WI38 (cell line): ENCODE results near the gene ANKS1B.
"Not testable (repeated sequence)": the region's sequence is repeated elsewhere in the genome, so short reads cannot be mapped to it uniquely, and the experiment has no call there.

Experiments used
- H3K4me3 ChIP-seq: 2 replicates; pipeline ENCODE4 v1.5.1; 2011; ENCODE audit warnings: low read depth, mild to moderate bottlenecking, control low read depth, low read length
- TF ChIP-seq, protein P1 (sequence below): IDR thresholded peaks from 2 replicates; pipeline ENCODE4 v1.5.1; 2012; ENCODE audit warnings: low read depth, mild to moderate bottlenecking, control low read depth, low read length

ANKS1B gene

DNA sequence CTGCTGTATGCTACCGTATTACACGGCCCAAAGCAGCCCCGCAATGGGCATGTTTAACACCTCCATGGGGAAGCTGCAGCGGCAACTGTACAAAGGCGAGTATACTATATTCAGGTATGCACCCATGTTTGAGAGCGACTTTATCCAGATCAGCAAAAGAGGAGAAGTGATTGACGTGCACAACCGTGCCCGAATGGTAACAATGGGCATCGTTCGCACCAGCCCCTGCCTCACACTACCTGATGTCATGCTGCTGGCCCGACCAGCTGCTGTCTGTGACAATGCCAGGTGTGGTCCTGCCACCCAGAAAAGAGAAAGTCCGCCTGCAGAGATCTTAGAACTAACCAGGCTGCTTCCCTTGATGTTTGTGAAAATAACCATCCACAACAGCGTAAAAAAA is 336.6 kb downstream of the ANKS1B start:
- H3K4me3 ChIP-seq, result no peak overlapping the region
- TF ChIP-seq, protein P1, sequence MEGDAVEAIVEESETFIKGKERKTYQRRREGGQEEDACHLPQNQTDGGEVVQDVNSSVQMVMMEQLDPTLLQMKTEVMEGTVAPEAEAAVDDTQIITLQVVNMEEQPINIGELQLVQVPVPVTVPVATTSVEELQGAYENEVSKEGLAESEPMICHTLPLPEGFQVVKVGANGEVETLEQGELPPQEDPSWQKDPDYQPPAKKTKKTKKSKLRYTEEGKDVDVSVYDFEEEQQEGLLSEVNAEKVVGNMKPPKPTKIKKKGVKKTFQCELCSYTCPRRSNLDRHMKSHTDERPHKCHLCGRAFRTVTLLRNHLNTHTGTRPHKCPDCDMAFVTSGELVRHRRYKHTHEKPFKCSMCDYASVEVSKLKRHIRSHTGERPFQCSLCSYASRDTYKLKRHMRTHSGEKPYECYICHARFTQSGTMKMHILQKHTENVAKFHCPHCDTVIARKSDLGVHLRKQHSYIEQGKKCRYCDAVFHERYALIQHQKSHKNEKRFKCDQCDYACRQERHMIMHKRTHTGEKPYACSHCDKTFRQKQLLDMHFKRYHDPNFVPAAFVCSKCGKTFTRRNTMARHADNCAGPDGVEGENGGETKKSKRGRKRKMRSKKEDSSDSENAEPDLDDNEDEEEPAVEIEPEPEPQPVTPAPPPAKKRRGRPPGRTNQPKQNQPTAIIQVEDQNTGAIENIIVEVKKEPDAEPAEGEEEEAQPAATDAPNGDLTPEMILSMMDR, result no peak

DNA sequence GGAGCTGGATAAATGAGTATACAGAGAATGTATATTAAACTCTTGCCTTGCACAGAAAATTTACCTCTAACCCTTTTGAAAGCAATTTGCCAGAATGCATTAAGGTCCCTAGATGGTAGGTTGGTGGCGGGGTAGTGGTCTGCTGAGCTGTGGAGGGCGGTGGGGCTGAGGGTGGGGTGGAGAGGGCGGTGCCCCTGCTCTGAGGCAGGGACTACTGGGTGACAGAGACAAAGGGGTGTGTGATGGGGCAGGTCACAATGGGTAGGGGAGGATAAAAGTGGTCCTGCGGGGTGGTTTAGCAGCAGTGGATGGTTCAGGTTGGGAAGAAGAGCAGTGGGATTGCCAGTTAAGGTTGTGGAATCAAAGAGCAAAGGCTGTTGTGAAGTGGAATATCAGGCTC is 337.3 kb downstream of the ANKS1B start, which contains the start of gene GARIN6:
Gene GARIN6 (plus strand): TSS at position 301 of the 400 bp plus-strand sequence. CDS start 422 bp downstream, outside the sequence.
- TF ChIP-seq, protein P1, result no peak
- no peak within 1 kb of the TSS for H3K4me3 ChIP-seq

DNA sequence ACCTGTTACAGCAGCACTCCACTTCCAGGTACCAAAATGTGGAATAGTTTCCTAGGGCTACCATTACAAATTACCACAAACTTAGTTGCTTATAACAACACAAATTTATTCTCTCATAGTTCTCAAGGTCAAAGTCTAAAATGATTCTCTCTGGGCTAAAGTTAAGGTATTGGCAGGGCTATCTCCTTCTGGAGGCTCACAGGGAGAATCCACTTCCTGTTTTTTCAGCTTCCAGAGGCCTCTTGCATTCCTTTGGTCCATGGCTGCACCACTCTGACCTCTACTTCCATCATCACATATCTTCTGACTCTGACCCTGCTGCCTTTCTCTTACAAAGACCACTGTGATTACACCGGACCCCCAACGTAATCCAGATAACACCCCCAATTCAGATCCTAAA is 340.1 kb downstream of the ANKS1B start:
- no peak overlapping the region for H3K4me3 ChIP-seq
- TF ChIP-seq, protein P1, result no peak

DNA sequence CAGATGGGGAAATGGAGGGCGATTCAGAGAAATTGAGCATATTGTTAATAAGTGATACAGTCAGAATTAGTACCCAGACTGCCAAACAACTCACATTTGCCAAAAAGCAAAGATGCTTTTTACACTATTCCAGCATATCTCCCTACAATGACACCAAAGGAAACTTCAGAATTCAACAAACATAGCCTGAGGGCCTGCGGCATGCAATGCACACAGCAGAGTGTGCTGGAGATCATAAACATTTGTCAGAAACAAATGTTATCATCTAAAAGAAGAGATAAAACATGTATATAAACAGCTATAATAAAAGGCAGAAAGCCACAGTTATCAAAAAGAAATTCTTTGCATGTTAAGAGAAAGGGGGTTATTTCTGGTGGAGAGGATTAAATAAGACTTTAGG is 357.3 kb downstream of the ANKS1B start:
- H3K4me3 ChIP-seq, result no peak overlapping the region
- TF ChIP-seq, protein P1, result no peak

DNA sequence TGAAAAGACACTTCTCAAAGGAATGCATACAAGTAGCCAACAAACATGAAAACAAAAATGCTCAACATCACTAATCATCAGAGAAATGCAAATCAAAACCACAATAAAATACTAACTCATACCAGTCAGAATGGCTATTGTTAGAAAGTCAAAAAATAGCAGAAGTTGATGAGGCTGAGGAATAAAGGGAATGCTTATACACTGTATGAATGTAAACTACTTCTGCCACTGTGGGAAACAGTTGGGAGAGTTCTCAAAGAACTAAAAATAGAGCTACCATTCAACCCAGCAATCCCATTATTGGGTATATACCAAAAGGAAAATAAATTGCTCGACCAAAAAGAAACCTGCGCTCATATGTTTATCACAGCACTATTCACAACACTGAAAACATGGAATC is 360.1 kb downstream of the ANKS1B start:
- not testable (repeated sequence) for H3K4me3 ChIP-seq

DNA sequence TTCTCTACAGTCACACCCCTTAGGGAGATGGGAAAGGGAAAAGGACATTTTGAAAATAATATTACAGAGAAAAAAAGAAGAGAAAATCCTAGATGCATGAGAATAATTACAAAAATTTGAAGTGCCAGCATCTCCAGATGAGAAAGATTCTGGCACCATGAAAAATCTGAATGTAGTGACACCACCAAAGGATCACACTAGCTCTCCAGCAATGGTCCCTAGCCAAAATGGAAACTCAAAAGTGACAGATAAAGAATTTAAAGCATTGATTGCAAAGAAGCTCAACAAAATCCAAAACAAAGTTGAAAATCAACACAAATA is 364.6 kb downstream of the ANKS1B start:
- H3K4me3 ChIP-seq, result no peak overlapping the region
- TF ChIP-seq, protein P1, result no peak

DNA sequence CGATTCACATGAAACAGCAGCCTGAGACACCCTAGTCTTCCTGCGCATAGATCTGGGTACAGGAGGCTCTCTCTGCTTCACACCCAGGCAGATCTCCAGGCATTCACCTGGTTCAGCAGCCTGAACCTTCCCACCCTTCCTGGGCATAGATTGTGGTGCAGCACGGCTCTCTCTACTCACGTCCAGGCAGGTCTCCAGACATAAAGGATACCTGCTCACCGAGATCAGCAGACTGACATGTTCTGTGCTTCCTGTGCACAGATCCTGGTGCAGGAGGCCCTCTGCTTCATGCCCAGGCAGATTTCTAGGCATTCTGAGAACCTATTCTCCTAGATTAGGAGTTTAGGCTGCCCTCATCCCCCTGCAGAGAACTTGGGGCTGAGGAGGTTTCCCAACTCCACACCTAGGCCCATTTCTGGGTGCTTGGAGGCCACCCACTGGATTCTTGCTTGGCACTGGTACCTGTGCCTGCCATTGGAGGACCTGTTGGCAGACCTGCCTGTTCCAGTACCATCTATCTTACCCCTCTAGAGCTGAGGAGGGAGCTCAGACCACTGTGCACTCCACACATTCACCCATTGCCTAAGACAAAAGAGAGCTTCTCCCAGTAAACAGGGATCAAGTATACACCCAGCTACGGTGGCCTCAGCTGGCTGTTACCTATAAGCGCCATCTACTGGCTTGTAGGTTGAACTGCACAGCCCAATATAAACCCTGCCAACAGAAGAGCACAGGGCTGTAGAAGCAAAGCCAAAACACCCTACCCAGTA is 365.2 kb downstream of the ANKS1B start:
- TF ChIP-seq, protein P1, result no peak
- H3K4me3 ChIP-seq, result no peak overlapping the region

DNA sequence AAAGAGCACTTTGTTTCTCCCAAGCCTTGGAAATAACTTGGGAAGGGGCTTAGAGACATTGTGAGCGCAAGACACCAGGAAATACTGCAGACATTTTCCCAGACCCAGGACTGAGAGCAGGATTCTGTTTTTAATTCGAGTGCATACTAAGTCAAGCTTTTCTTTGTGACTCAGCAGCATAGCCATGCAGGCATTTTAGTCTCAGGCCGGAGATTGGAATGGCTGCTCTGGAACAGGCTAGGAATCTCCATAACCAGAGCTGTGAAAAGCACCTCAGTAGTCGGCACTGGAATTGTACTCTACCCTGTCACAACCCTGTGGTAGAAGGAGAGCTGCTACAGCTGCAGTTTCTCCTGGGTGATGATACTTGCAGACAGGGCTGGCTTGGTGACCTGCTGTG is 366.1 kb downstream of the ANKS1B start:
- H3K4me3 ChIP-seq, result no peak overlapping the region
- TF ChIP-seq, protein P1, result no peak
